Measurements from ENCODE around the gene BHLHE40.

The BHLHE40 gene

DNA sequence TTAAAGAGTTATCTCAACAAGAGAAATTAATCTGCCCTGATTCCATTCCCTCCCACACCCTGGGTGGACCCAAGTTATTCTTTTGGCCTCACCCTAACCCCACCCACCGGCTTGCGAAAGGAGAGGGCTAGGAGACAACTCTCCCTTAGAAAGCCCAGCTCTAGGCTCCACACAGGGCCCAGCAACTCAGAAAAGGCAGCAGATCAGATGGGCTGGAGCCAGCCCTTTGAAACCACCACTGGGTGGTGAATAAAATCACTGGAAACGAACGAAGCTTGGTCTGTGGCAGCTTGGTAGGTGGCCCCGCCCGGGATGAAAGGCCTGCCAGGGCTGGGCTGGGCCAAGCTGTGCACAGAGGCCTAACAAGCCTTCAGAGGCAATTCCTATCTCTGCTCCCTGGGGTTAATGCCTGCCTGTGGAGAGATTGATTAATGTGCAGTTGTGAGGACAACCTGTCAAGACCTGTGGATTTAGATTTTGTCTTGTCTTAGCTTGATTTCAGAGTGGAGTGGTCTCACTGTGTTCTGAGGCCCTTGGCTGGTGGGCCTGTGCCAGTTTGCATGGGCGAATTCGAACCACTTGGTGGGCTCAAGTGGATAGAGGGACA, 38.8 kb downstream of the BHLHE40 start (continued):
- TF ChIP-seq ZNF488 (tag by site-specific recombination; IDR thresholded peaks at IDR 0.05) (no peak), ZFP3 (tag by site-specific recombination; IDR thresholded peaks at IDR 0.05; ENCODE audit: low read depth) (no peak), ZNF600 (tag by site-specific recombination; IDR thresholded peaks at IDR 0.05) (no peak; the same call in 1 of the 2 replicates), ZNF211 (tag by site-specific recombination; IDR thresholded peaks at IDR 0.05; ENCODE audit: low read depth) (no peak), SCRT2 (tag by site-specific recombination; IDR thresholded peaks at IDR 0.05) (peak; percentile 82), ZNF514 (tag by site-specific recombination; IDR thresholded peaks at IDR 0.05) (no peak), ZNF140 (tag by site-specific recombination; IDR thresholded peaks at IDR 0.05) (no peak), ZNF433 (tag by site-specific recombination; IDR thresholded peaks at IDR 0.05; ENCODE audit: low read depth) (no peak), OSR2 (tag by site-specific recombination; IDR thresholded peaks at IDR 0.05) (peak; percentile 68), ZNF610 (tag by site-specific recombination; IDR thresholded peaks at IDR 0.05; ENCODE audit: borderline replicate concordance) (no peak), ZNF324 (tag by site-specific recombination; IDR thresholded peaks at IDR 0.05) (no peak), GFI1B (tag by site-specific recombination; IDR thresholded peaks at IDR 0.05) (peak; percentile 50; the same call in 1 of the 2 replicates), ZNF677 (tag by site-specific recombination; IDR thresholded peaks at IDR 0.05) (no peak), ZNF146 (tag by site-specific recombination; IDR thresholded peaks at IDR 0.05) (no peak), SP7 (tag by site-specific recombination; IDR thresholded peaks at IDR 0.05) (peak; percentile 68), ZNF157 (tag by site-specific recombination; IDR thresholded peaks at IDR 0.05) (no peak), ZNF549 (tag by site-specific recombination; IDR thresholded peaks at IDR 0.05) (no peak), HOXD13 (CRISPR knock-in tag; IDR thresholded peaks at IDR 0.05; ENCODE audit: borderline replicate concordance) (no peak), ZNF792 (tag by site-specific recombination; IDR thresholded peaks at IDR 0.05) (no peak), ZBTB8A (tag by site-specific recombination; IDR thresholded peaks at IDR 0.05) (peak; percentile 51; the same call in 1 of the 2 replicates), IKZF3 (tag by site-specific recombination; IDR thresholded peaks at IDR 0.05) (peak; percentile 55; the same call in 1 of the 2 replicates), ZNF560 (tag by site-specific recombination; IDR thresholded peaks at IDR 0.05; ENCODE audit: borderline replicate concordance) (no peak), ZBTB21 (tag by site-specific recombination; IDR thresholded peaks at IDR 0.05) (no peak), ZNF660 (tag by site-specific recombination; IDR thresholded peaks at IDR 0.05) (no peak), ZBTB7A (tag by site-specific recombination; IDR thresholded peaks at IDR 0.05; ENCODE audit: low read depth) (no peak), SP3 (tag by site-specific recombination; IDR thresholded peaks at IDR 0.05) (peak; percentile 30; the same call in 1 of the 2 replicates), GLI4 (tag by site-specific recombination; IDR thresholded peaks at IDR 0.05) (no peak), ZNF704 (tag by site-specific recombination; IDR thresholded peaks at IDR 0.05) (no peak), ZNF266 (tag by site-specific recombination; IDR thresholded peaks at IDR 0.05; ENCODE audit: low read depth) (no peak), WT1 (tag by site-specific recombination; IDR thresholded peaks at IDR 0.05) (no peak), ZNF561 (tag by site-specific recombination; IDR thresholded peaks at IDR 0.05; ENCODE audit: borderline replicate concordance) (no peak)
- TF ChIP-seq, protein P1, sequence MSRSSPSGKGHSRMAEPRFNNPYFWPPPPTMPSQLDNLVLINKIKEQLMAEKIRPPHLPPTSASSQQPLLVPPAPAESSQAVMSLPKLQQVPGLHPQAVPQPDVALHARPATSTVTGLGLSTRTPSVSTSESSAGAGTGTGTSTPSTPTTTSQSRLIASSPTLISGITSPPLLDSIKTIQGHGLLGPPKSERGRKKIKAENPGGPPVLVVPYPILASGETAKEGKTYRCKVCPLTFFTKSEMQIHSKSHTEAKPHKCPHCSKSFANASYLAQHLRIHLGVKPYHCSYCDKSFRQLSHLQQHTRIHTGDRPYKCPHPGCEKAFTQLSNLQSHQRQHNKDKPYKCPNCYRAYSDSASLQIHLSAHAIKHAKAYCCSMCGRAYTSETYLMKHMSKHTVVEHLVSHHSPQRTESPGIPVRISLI (tag by site-specific recombination; IDR thresholded peaks at IDR 0.05): no peak
- TF ChIP-seq, protein P2, sequence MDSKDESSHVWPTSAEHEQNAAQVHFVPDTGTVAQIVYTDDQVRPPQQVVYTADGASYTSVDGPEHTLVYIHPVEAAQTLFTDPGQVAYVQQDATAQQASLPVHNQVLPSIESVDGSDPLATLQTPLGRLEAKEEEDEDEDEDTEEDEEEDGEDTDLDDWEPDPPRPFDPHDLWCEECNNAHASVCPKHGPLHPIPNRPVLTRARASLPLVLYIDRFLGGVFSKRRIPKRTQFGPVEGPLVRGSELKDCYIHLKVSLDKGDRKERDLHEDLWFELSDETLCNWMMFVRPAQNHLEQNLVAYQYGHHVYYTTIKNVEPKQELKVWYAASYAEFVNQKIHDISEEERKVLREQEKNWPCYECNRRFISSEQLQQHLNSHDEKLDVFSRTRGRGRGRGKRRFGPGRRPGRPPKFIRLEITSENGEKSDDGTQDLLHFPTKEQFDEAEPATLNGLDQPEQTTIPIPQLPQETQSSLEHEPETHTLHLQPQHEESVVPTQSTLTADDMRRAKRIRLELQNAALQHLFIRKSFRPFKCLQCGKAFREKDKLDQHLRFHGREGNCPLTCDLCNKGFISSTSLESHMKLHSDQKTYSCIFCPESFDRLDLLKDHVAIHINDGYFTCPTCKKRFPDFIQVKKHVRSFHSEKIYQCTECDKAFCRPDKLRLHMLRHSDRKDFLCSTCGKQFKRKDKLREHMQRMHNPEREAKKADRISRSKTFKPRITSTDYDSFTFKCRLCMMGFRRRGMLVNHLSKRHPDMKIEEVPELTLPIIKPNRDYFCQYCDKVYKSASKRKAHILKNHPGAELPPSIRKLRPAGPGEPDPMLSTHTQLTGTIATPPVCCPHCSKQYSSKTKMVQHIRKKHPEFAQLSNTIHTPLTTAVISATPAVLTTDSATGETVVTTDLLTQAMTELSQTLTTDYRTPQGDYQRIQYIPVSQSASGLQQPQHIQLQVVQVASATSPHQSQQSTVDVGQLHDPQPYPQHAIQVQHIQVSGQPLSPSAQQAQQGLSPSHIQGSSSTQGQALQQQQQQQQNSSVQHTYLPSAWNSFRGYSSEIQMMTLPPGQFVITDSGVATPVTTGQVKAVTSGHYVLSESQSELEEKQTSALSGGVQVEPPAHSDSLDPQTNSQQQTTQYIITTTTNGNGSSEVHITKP (tag by site-specific recombination; IDR thresholded peaks at IDR 0.05): peak; percentile 17

Measured in HEK293 (cell line).